NCI-H1105 (cell line): ENCODE measurements around the gene C19orf12.
"Not testable (repeated sequence)": the region's sequence is repeated elsewhere in the genome, so short reads cannot be mapped to it uniquely, and the experiment has no call there.

ENCODE experiments used
- DNase-seq: peaks from one replicate; lab custom pipeline; 2025; lab: John Stamatoyannopoulos, UW

Gene C19orf12

DNA sequence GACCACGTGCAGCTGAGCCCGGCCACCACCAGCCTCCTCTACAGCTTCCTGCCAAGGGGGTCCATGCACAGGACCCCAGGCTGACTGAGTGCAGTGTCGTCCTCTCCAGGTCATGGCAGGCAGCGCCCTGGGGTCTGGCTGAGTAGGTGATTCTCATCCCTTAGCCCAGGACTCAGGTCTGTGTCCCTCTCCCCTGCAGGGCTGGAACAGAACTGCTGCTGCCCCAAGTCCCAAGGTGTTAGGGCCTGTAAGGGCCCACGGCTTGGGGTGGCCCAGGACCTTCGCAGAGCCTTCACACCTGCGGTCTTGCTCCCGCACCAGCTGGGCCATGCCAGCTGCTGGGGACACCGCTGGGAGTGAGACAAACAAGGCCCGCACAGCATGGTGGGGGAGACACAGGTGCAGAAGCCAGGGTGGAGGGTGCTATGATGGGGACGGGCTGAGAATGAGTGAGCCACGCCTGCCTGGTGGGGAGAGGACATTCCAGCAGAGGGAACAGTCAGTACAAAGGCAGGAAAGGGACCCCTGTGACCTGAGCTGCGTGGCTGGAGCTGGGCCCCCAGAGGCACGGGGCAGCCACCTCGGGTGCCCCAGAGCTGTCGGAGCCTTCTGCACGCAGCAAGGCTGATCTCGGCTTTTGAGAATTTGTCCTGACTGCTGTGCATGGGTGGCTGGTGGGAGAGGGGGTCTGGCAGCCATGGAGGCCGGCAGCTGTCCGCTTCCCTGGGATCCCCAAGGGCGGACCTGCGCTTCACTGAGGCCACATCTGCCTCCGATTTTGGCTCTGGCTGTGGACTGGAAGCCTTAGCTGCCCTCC is 37.9 kb downstream of the C19orf12 start:
- DNase-seq, result no peak

GRCh38 chr19:29676586-29676985 is 38.5 kb downstream of the C19orf12 start:
- no peak for DNase-seq

- DNase-seq, result no peak
Measured at GRCh38 chr19:29675650-29676186, 39.3 kb downstream of the C19orf12 start.

DNA sequence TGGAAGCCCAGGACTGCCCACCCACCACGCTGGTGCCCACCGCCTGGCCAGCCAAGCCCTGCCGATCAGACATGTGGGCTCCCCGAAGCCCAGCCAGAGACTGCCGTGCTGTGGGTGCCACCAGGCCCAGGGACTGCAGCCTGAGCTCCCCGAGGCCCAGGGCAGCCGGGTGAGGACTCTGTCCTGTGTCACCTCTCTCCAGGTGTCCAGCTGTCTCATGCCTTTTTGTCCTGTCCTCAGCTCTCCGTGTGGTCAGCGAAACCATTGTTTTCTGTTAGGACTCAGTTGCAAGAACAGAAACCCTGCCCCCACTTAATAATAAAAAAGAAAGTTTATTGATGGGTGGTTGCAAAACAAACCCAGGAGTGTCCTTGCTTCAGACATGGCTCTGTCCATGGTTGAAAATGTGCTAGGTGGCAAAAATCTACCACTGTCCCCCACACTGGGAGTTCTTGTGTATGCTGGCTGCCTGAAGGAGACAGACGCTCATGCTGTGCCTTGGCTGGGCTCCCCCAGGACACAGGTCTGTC is 39.9 kb downstream of the C19orf12 start:
- DNase-seq, result no peak

- no peak for DNase-seq
Measured at GRCh38 chr19:29674374-29675119, 40.5 kb downstream of the C19orf12 start.

DNA sequence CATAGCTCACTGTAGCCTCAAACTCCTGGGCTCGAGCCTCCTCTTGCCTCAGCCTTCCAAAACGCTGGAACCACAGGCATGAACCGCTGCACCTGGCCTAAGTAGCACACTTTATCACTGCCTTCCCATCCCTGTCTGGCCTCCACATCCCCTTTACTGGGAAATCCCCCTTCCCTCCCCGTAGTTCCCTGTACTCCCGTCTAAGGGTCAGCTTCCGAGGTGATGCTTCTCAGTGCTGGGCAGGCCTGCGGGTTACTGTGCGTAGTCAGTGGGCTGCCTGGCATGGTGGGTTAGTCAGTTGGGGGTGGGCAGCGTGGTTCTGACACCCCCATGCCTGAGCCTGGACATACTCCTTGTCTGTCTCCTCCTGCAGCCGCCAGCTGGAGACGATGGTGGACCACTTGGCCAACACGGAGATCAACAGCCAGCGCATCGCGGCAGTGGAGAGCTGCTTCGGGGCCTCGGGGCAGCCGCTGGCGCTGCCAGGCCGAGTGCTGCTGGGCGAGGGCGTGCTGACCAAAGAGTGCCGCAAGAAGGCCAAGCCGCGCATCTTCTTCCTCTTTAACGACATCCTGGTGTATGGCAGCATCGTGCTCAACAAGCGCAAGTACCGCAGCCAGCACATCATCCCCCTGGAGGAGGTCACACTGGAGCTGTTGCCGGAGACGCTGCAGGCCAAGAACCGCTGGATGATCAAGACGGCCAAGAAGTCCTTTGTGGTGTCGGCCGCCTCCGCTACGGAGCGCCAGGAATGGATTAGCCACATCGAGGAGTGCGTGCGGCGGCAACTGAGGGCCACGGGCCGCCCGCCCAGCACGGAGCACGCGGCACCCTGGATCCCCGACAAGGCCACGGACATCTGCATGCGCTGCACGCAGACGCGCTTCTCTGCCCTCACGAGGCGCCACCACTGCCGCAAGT is 41.4 kb downstream of the C19orf12 start:
- no peak for DNase-seq

GRCh38 chr19:29672933-29673336 is 42.1 kb downstream of the C19orf12 start:
- no peak for DNase-seq

- no peak for DNase-seq
Measured at GRCh38 chr19:29672319-29672932, 42.6 kb downstream of the C19orf12 start.

- no peak for DNase-seq
Measured at GRCh38 chr19:29671393-29672160, 43.5 kb downstream of the C19orf12 start.

- DNase-seq, result not testable (repeated sequence)
Measured at GRCh38 chr19:29671026-29671392, 44.1 kb downstream of the C19orf12 start.

DNA sequence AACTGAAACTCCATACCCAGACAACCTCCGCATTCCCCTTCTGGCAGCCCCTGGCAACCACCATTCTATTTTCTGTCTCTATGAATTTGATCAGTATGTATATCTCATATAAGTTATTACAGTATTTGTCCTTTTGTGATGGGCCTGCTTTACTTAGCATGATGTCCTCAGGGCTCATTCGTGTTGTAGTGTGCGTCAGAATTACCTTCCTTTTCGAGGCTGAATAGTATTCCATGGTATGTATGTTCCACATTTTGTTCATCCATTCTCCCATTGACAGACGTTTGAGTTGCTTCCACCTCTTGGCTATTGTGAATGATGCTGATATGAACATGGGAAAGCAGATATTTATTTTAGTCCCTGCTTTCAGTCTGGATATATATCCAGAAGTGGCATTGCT is 44.8 kb downstream of the C19orf12 start:
- DNase-seq, result no peak

GRCh38 chr19:29668746-29669609 is 46.1 kb downstream of the C19orf12 start:
- no peak for DNase-seq

DNA sequence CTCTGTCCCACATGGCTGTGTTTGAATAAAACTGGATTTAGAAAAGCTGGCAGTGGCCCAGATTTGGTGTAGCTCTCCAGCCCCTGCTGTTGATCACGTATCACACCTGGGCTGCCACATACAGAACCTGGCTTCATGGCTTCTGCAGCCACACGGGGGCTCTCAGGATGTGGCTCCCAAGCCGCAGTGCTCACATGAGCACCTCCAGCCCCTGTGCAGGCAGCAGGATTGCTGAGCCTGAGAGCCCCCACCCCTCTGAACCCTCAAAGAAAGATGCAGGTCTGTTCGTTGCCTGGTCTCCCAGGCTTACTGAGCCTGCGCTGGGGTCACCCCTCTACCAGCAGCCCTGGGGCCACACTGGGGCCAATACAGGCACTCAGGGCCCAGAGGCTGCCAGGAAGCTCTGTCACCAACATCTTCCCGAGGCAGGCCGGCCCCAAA is 47.1 kb downstream of the C19orf12 start:
- peak; percentile 9 for DNase-seq

GRCh38 chr19:29667387-29667783 is 47.7 kb downstream of the C19orf12 start:
- no peak for DNase-seq

DNA sequence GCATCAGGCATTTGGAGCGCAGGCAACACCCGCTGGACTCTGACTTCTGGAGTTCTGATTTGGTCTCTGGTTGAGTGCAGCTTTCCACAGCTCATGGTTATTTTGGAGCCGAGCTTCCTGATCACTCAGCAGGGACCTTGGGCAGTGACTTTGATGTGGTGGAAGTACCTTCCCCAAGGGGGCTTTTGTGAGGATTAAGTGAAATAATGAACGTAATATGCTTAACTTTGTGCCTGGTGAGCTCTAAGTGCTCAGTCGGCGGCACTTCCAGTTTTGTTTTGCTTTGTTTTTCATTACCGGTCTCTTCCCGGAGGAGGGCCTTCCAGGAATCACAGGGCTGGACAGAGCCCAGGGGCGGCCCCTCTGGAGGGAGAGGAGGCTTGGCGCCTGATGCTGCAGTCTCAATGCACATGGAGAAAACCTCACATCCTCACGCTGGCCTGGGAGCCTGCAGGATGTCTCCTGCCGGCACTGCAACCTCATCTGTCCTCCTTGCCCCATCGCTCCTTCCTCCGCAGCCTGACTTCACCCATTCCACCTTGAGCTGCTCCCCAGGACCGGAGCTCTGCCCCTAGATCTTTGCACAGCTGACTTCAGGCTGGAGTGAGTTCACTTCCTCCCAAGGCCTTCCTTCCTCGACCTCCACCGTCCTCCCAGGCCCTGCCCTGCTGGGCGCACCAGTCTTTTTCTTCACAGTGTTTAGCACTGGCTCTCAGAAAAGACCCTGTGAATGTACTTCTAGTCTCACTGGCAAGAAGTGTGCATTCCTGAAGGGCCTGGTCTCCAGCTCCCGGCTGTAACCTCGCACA is 48.3 kb downstream of the C19orf12 start:
- DNase-seq, result no peak

DNA sequence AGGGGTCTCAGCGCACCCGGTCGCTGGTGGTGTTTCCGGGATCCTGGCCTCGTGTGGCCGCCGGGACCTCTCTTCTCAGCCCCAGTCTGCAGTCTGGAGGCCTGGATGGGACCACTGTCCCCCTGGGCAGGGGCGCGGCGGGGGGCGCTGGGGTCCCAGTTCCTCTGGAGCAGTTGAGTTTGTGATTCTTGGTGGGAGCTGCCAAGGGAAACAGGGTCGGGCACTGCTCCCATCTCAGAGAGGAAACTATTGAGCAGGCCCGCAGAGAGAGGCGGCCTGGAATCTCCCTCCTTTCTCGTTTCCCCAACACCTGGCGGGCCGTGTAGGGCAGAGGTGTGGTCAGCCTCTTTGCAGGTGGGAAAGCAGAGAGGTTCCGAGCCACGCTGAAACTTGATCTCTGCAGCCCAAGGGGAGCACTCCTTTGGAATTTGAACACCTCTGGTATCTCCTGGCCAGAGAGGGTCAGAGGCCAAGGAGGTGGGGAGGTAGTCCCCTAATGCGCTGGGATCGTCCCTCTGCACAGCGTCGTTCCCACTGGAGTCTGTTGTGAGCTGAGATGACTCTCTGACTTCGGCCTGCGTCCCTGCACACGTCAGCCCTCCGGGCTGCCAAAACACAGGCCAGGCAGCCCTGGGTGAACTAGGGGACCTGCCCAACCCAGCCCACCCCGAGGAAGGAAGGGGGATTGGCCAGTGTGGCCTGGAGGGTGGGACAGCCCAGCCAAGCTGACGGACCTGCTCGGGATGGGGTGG is 49.1 kb downstream of the C19orf12 start:
- DNase-seq, result no peak

DNA sequence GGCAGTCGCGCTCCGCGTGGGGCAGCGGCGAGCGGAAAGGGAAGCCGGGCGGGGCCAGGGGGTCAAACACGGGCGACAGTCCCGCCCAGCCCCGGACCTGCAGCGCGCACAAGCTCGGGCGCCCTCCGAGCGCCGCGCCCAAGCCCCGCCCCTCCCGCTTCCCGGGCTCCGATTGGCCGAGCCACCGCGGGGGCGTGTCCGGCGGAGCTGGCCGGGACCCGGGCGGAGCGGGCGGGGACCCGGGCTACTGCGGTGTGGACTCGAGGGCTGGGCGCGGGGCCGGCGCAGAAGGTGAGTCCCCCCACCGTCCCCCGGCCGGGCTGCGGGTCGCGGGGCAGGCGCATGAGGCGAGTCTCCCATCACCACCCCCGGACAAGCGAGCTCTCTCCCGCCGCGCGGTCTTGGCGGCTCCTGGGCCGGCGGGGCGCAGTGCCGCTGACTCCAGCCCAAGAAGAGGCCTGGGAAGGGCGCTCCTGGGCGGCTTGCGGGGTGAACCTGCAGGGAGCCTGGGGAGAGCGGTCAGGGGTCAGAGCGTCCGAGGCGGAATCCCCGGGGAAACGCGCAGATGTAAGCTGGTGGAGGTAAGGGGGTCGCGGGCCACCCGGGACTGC is 49.7 kb downstream of the C19orf12 start, which contains the start of gene PLEKHF1:
Gene PLEKHF1, plus strand, starts transcription at position 247 of the 611 bp plus-strand sequence. CDS start 8,379 bp downstream, outside the sequence.
- DNase-seq, result peak; percentile 73
